ENCODE data around the gene DGKI.

DNA sequence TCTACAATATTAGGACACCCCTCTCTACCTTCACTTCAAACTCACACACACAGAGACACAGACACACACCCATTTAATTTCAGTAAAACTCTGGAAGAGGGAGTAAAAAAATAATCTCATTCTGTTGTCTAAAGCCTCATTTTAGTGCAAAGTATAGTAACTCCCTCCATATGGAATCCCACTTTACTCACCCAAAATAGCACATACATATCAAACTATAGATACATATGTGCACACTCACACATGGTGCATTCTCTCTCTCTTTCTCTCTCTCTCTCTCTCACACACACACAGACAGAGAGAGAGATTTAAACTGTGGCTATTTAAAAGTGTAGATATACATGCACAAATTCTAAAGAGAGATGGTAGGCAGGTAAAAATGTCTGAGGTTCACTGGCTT lies 323.6 kb downstream of the DGKI start:
- TF ChIP-seq CTCF (IDR thresholded peaks at IDR 0.05 in 8 of 11, conservative IDR thresholded peaks at IDR 0.05 in 3 of 11) = no peak
- no peak for TF ChIP-seq POLR2A (IDR thresholded peaks at IDR 0.05)
- no peak for TF ChIP-seq POLR2AphosphoS5 (IDR thresholded peaks at IDR 0.05)

Measured in spleen (tissue), 7 donors.